Measurements from ENCODE around the gene CEACAM16. TPM values are rescaled to one million over a fixed set of nuclear protein-coding genes. Genes with fewer than 3 reads are reported as not detected.
A peak's percentile ranks its signal among the peaks of the same experiment; 100 is the strongest.

CEACAM16 gene
- total RNA-seq, 1 experiment from 2014 or later: not detected

DNA sequence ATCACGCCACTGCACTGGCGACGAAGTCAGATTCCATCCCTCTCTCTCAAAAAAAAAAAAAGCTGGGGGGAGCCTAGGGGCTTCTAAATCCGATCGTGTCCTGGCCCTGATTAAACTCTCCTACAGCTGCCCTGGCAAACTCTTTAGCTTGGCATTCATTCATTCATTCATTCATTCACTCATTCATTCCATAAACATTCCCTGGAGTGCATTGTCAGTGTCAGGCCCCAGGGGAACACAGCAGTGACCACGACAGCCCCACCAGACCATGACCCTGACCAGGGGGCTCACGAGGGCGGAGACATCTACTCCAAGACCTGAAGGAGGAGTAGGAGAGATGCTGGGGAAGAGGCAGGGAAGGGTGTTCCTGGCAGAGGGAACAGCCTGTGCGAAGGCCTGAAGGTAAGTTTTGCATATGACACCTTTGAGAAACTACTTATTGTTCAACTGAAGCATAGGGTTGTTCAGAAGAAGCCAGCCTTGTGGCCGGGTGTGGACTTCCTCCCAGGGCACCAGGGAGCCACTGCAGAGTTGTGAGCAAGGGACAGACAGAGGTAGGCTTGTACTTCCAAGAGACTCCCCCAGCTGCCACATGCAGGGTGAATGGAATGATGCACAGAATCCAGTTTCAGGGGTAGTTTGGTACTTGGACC is 24.5 kb downstream of the CEACAM16 start:
- DNase-seq (ENCODE audit: low read depth): no peak

DNA sequence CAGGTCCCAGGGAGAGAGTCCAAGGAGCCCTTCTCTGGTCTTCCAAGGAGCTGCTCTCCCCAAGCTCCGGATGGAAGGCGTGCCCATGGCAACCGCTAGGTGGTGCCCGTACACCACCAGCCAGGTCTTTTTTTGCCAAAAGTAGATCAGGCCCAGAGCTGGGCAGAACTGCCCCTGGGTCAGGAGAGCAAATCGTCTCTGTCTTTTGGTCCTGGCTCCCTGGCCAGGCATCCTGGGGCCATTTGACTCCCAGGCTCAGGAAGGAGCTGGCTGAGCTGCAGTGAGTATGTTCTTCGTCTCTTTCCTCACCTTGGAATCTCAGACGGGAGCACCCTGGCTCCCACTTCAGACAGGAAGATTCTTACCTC is 25.0 kb downstream of the CEACAM16 start:
- peak; percentile 72 for DNase-seq (ENCODE audit: low read depth)

DNA sequence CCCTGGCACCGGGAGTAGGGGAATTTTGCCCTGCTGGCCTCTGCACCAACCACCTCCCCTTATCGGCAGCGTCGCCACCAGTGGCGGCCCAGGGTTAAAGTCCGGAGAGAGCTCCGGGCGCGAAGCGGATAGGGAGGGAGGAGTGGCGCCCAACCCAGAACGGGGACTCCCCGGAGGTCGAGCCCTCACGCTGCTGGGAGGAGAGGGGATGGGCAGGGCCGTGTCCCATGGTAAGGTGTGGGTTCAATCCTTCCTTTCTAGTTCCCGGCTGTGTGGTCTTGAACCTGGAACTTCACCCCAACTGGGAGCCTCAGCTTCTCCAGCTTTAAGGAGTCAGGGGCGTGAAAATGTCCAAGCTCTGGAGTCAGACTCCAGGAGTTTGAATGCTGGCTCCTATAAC is 26.3 kb downstream of the CEACAM16 start:
- DNase-seq (ENCODE audit: low read depth): no peak

DNA sequence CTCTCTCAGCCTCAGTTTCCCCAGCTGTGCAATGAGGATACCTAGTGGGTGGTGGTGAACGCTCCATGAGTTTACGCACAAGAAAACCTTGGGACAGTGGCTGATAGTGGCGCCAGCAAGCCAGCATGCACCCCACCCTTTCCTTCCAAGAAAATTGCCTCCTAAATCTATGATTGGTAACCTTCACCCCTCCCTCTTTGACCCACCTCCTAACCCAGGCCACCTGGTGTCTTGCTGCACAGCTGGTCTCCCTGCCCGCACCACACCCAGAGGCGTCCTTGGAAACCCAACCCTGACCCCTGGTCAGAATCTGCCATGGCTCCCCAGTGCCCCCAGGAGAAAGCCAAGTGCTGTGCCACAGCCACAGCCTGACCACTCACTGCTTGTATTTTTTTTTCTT is 26.7 kb downstream of the CEACAM16 start:
- no peak for DNase-seq (ENCODE audit: low read depth)

- DNase-seq (ENCODE audit: low read depth): no peak
Measured at GRCh38 chr19:44726465-44726864, 27.5 kb downstream of the CEACAM16 start.

GRCh38 chr19:44728178-44728577 is 29.2 kb downstream of the CEACAM16 start:
- no peak for DNase-seq (ENCODE audit: low read depth)

GRCh38 chr19:44729516-44730033 is 30.6 kb downstream of the CEACAM16 start:
- DNase-seq (ENCODE audit: low read depth): no peak

- no peak for DNase-seq (ENCODE audit: low read depth)
Measured at GRCh38 chr19:44731081-44731480, 32.1 kb downstream of the CEACAM16 start.

GRCh38 chr19:44731622-44732021 is 32.7 kb downstream of the CEACAM16 start:
- DNase-seq (ENCODE audit: low read depth): no peak

- DNase-seq (ENCODE audit: low read depth): no peak
Measured at GRCh38 chr19:44732235-44733014, 33.5 kb downstream of the CEACAM16 start.

- DNase-seq (ENCODE audit: low read depth): no peak
Measured at GRCh38 chr19:44734357-44734756, 35.4 kb downstream of the CEACAM16 start.

DNA sequence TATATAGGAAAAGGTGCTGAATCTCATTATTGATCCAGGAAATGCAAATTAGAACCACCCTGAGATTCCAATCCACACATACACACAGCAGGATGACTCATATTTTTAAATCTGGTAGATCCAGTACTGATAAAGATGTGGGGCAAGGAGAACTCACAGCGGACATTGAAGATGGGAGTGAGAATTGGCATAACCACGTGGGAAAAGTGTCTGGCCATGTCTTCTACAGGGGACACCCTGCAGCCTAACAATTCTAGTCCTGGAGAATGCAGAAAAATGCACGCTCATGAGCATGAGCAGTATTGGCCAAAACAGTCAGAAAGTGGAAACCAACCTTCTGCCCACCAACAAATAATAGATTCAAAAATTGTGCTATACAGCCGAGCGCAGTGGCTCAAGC is 36.1 kb downstream of the CEACAM16 start:
- no peak for DNase-seq (ENCODE audit: low read depth)

DNA sequence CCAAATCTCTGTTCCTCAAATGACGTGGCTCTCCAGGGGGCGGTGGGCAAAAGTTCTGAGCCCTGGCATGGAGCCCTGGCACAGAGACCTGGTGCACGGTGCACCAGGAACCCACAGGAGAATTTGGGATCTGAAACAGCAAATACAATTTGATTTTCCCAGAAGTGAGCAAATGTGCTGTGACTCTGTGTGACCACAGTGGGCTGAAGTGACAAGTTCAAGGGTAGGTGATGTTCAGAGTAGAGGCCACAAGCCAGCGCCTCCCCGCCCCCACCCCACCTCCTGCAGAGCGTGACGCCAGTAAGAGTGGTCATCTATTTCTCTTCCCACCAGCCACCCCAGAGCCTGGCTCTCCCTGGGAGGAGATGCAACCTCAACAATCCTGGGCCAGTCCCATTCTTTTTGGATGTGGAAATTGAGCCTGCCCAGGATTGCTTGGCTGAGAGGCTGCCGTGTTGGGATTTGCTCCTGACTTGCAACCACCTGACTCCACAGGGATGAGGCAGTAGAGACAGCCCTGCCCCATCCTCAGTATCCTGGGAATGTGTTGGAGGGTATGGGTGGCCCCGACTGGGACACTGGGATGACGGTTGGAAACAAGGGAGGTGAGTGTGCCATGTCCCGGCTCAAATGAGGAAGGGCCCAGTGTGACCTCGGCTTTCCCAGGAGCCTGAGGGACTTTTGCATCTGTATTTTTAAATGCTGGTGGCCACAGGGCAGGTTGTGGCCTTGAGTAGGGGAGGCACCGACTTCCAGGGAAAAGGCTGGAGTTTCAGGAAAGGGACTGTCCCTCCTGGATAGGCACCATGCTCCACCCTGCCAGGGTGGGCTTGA is 38.5 kb downstream of the CEACAM16 start:
- DNase-seq (ENCODE audit: low read depth): no peak

GRCh38 chr19:44738136-44738535 is 39.2 kb downstream of the CEACAM16 start:
- no peak for DNase-seq (ENCODE audit: low read depth)

DNA sequence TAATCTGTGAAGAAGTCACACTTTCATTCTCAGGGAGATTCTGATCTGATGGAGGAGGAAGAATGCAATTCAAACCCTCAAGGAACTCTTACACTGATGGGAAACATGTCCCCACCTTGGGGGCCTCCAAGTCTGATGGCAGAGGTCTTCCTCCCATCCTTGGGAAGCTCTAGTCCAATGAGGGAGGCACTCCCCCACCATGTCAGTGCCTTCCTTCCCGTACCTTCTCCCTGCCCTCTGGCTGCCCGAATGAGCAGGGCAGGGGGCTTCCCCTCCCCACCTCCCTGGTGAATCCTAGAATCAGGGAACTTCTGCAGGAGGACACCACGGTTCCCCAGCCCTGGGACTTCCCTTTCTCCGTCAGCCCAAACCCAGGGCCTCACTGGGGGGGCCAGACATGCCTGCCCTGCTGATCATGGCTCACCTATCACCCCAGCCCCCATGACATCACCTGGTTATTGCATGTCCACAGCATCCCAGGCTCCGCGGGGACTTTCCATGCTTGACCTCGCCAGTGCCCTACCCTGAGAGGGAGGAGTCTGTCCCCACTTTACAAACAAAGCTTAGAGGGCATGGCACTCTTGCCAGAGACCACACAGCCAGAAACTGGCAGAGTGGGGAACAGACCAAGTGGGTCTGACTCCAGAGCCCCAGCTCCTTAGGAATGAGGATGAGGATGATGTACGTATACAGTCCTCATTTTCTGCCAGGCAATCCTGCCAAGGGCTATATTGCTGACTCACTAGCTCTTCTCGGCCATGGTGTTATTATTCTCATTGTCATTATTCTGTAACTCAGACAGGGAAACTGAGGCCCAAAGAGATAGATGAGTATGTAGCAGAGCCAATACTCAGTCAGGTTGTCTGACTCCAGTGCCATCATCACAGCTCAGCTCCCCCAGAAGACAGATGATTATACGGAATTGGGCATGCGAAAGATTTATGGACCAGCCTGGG is 39.9 kb downstream of the CEACAM16 start:
- DNase-seq (ENCODE audit: low read depth): no peak

DNA sequence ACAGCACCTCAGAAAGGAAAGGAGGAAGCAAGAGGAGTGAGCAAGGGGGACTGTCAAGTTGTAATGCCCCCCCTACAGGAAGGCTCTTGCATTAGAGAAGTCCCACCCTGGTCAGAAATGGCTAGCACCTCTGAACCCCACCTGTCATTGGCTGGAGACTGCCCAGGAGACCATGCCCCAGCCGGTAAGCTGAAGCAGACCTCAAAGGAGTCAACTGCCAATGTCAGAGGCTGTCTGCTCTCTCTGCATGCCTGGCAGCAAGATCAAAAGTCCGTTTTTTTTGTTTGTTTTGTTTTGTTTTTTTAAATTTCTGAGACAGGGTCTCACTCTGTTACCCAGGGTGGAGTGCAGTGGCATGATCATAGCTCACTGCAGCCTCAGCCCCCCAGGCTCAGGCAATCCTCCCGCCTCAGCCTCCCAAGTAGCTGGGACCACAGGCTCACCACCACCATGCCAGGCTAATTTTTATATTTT is 41.4 kb downstream of the CEACAM16 start:
- no peak for DNase-seq (ENCODE audit: low read depth)

DNA sequence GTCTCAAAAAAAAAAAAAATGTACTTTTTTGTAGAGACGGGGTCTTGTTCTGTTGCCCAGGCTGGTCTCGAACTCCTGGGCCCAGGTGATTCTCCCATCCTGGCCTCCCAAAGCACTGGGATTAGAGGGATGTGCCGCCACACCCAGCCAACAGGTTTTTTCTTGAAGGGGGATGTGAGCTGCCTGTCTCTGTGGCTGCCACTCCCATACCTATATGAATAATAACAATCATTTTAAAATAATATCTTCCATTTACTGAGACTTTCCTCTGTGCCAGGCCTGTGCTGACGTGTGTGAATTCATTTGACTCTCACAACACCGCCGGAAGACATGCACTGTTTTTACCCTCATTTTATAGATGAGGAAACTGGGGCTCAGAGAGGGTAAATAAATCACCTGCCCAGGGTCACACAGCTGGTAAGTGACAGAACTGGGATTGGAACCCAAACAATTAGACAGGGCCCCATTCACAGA is 42.3 kb downstream of the CEACAM16 start:
- no peak for DNase-seq (ENCODE audit: low read depth)

GRCh38 chr19:44741841-44742329 is 42.9 kb downstream of the CEACAM16 start:
- peak; percentile 99 for DNase-seq (ENCODE audit: low read depth)

DNA sequence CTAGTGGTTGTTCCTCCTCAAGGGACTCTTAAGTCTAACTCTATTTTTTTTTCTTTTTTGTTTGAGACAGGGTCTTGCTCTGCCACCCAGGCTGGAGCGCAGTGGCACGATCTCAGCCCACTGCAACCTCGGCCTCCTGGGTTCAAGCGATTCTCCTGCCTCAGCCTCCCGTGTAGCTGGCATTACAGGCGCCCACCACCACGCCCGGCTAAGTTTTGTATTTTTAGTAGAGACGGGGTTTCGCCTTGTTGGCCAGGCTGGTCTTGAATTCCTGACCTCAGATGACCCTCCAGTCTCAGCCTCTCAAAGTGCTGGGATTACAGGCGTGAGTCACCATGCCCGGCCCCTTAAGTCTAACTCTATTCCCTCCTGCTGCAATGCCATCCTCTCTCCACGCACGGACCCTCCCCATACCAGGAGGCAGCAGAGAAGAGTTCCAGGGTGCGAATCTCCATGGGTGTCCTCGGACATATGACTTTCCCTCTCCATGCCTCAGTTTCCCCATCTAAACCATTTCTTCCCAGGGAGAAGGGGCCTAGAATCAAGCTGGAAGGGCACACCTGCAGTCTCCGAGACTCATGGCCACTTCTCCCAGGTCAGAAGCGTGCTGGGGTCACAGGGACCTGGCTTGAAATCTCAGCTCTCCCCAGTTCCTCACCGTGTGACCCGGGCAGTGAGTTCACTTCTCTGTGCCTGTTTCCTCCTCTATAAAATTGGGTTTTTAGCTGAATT is 43.5 kb downstream of the CEACAM16 start:
- DNase-seq (ENCODE audit: low read depth): peak; percentile 77

GRCh38 chr19:44744871-44745332 is 46.0 kb downstream of the CEACAM16 start:
- DNase-seq (ENCODE audit: low read depth): no peak

All from LHCN-M2 (cell line).